ENCODE measurements around the gene PTPRF.
A peak's percentile ranks its signal among the peaks of the same experiment; 100 is the strongest.
"Not testable (repeated sequence)": the region's sequence is repeated elsewhere in the genome, so short reads cannot be mapped to it uniquely, and the experiment has no call there.

PTPRF gene

GRCh38 chr1:43538969-43539368 lies 8.3 kb downstream of the PTPRF start:
- no peak for DNase-seq

GRCh38 chr1:43539726-43540434 lies 9.2 kb downstream of the PTPRF start:
- DNase-seq: no peak

- DNase-seq: no peak
These were observed 10.0 kb downstream of the PTPRF start for GRCh38 chr1:43540653-43541071.

- DNase-seq: no peak
These were observed 10.5 kb downstream of the PTPRF start for GRCh38 chr1:43541141-43541540.

GRCh38 chr1:43541721-43542401 lies 11.2 kb downstream of the PTPRF start:
- no peak for DNase-seq

- no peak for DNase-seq
These were observed 12.1 kb downstream of the PTPRF start for GRCh38 chr1:43542527-43543458.

GRCh38 chr1:43543567-43543966 lies 12.9 kb downstream of the PTPRF start:
- DNase-seq: no peak

GRCh38 chr1:43545339-43545694 lies 14.6 kb downstream of the PTPRF start:
- DNase-seq: no peak

- no peak for DNase-seq
These were observed 15.2 kb downstream of the PTPRF start for GRCh38 chr1:43545695-43546387.

- no peak for DNase-seq
These were observed 15.9 kb downstream of the PTPRF start for GRCh38 chr1:43546388-43547100.

GRCh38 chr1:43547538-43548072 lies 16.9 kb downstream of the PTPRF start:
- no peak for DNase-seq

- DNase-seq: no peak
These were observed 17.9 kb downstream of the PTPRF start for GRCh38 chr1:43548285-43549271.

GRCh38 chr1:43549394-43549793 lies 18.7 kb downstream of the PTPRF start:
- not testable (repeated sequence) for DNase-seq

- peak; percentile 29 for DNase-seq
These were observed 19.4 kb downstream of the PTPRF start for GRCh38 chr1:43549921-43550597.

GRCh38 chr1:43550598-43551246 lies 20.0 kb downstream of the PTPRF start:
- DNase-seq: no peak

- DNase-seq: no peak
These were observed 20.8 kb downstream of the PTPRF start for GRCh38 chr1:43551396-43551888.

GRCh38 chr1:43552059-43552742 lies 21.5 kb downstream of the PTPRF start:
- no peak for DNase-seq

GRCh38 chr1:43552813-43553212 lies 22.1 kb downstream of the PTPRF start:
- DNase-seq: no peak

All from stimulated activated CD8-positive, alpha-beta memory T cell treated with anti-CD3 and anti-CD28 coated beads, Interleukin-4, amount 100 ng/mL, for 48 hours (primary cell).